HEK293 (cell line): ENCODE data around the gene MORC4.

Source experiments
- CTCF ChIA-PET: fragments of 350-600 bp; formaldehyde crosslinking; extraction: SDS; loops from one replicate; lab custom pipeline; 2021; ENCODE audit warnings: antibody characterized with exemption; lab: Yijun Ruan, JAX
- POLR2A ChIA-PET: fragments of 300-600 bp; formaldehyde crosslinking; extraction: SDS; loops from one replicate; lab custom pipeline; 2020; ENCODE audit warnings: antibody characterized with exemption, inconsistent platforms; lab: Yijun Ruan, JAX
- H3K27ac ChIP-seq: fragments of 200-500 bp; sonication (Bioruptor generic); 2 replicates; pipeline ENCODE4 v1.5.1; 2014; ENCODE audit warnings: low read depth, low read length, control low read depth, inconsistent platforms; ENCODE audit errors: extremely low read depth
- H3K36me3 ChIP-seq, 2 experiments: fragments of 200-500 bp in 1 of 2; sonication (Bioruptor generic) in 1 of 2; 1 replicate in 1 of 2; 2 replicates in 1 of 2; pipeline ENCODE4 v1.5.1; 2014 to 2017; ENCODE audit warnings: inconsistent platforms in 2 of 2, low read length in 2 of 2; ENCODE audit not compliant: control insufficient read depth in 2 of 2, insufficient read depth in 1 of 2
- H3K4me1 ChIP-seq: fragments of 200-500 bp; sonication (Bioruptor generic); 2 replicates; pipeline ENCODE4 v1.5.1; 2014; ENCODE audit warnings: mild to moderate bottlenecking, low read length, inconsistent platforms; ENCODE audit not compliant: control insufficient read depth, insufficient read depth
- H3K4me3 ChIP-seq: 2 replicates; pipeline ENCODE4 v1.5.1; 2011; ENCODE audit warnings: low read depth, mild to moderate bottlenecking, control low read depth, low read length, moderate library complexity
- H3K9me3 ChIP-seq: fragments of 200-500 bp; sonication (Bioruptor generic); 2 replicates; pipeline ENCODE4 v1.5.1; 2014; ENCODE audit warnings: low read depth, low read length, inconsistent platforms; ENCODE audit not compliant: control insufficient read depth, insufficient read depth
- KLF8 ChIP-seq: fragments of 450-650 bp; formaldehyde crosslinking; IDR thresholded peaks from 2 replicates; pipeline ENCODE4 v1.5.1; 2016; ENCODE audit warnings: missing biosample characterization, missing genetic modification characterization
- MEIS1 ChIP-seq: sonication (generic); formaldehyde crosslinking; IDR thresholded peaks from 2 replicates; pipeline ENCODE4 v1.8.1; 2022; ENCODE audit warnings: missing genetic modification reagents, mild to moderate bottlenecking, borderline replicate concordance
- OVOL3 ChIP-seq: fragments of 450-650 bp; formaldehyde crosslinking; IDR thresholded peaks from 2 replicates; pipeline ENCODE4 v1.5.1; 2016; ENCODE audit warnings: missing biosample characterization, missing genetic modification characterization
- PRDM1 ChIP-seq: fragments of 450-650 bp; formaldehyde crosslinking; IDR thresholded peaks from 2 replicates; pipeline ENCODE4; 2016; ENCODE audit warnings: missing biosample characterization, missing genetic modification characterization
- RBAK ChIP-seq: fragments of 450-650 bp; formaldehyde crosslinking; IDR thresholded peaks from 2 replicates; pipeline ENCODE4 v1.5.1; 2016; ENCODE audit warnings: missing biosample characterization, missing genetic modification characterization
- ZBTB1 ChIP-seq: fragments of 450-650 bp; formaldehyde crosslinking; IDR thresholded peaks from 2 replicates; pipeline ENCODE4 v1.5.1; 2016; ENCODE audit warnings: missing biosample characterization, missing genetic modification characterization
- ZNF169 ChIP-seq: fragments of 450-650 bp; formaldehyde crosslinking; IDR thresholded peaks from 2 replicates; pipeline ENCODE4 v1.5.1; 2016; ENCODE audit warnings: missing biosample characterization, missing genetic modification characterization
- ZNF174 ChIP-seq: fragments of 450-650 bp; formaldehyde crosslinking; IDR thresholded peaks from 2 replicates; pipeline ENCODE4 v1.5.0; 2017; ENCODE audit warnings: missing biosample characterization, mild to moderate bottlenecking, missing genetic modification characterization
- ZNF302 ChIP-seq: fragments of 450-650 bp; formaldehyde crosslinking; IDR thresholded peaks from 2 replicates; pipeline ENCODE4 v1.5.1; 2016; ENCODE audit warnings: missing biosample characterization, missing genetic modification characterization, low read depth
- ZNF37A ChIP-seq: fragments of 450-650 bp; IDR thresholded peaks from 2 replicates; pipeline ENCODE4 v1.5.1; 2018; ENCODE audit warnings: missing biosample characterization, missing genetic modification characterization
- ZNF423 ChIP-seq: fragments of 450-650 bp; formaldehyde crosslinking; IDR thresholded peaks from 2 replicates; pipeline ENCODE4 v1.5.1; 2016; ENCODE audit warnings: missing biosample characterization, missing genetic modification characterization
- ZNF426 ChIP-seq: fragments of 450-650 bp; formaldehyde crosslinking; IDR thresholded peaks from 2 replicates; pipeline ENCODE4 v1.5.1; 2017; ENCODE audit warnings: missing biosample characterization, missing genetic modification characterization, mild to moderate bottlenecking, inconsistent platforms, moderate library complexity
- ZNF473 ChIP-seq: fragments of 450-650 bp; formaldehyde crosslinking; IDR thresholded peaks from 2 replicates; pipeline ENCODE4 v1.5.1; 2017; ENCODE audit warnings: missing biosample characterization, missing genetic modification characterization
- ZNF48 ChIP-seq: fragments of 450-650 bp; formaldehyde crosslinking; IDR thresholded peaks from 2 replicates; pipeline ENCODE4 v1.5.1; 2016; ENCODE audit warnings: missing biosample characterization, missing genetic modification characterization
- ZNF501 ChIP-seq: fragments of 450-650 bp; formaldehyde crosslinking; IDR thresholded peaks from 2 replicates; pipeline ENCODE4 v1.5.1; 2016; ENCODE audit warnings: missing biosample characterization, missing genetic modification characterization
- ZNF514 ChIP-seq: fragments of 450-650 bp; formaldehyde crosslinking; IDR thresholded peaks from 2 replicates; pipeline ENCODE4 v1.5.1; 2016; ENCODE audit warnings: missing biosample characterization, missing genetic modification characterization
- ZNF521 ChIP-seq: fragments of 450-650 bp; formaldehyde crosslinking; IDR thresholded peaks from 2 replicates; pipeline ENCODE4 v1.5.1; 2017; ENCODE audit warnings: missing biosample characterization, mild to moderate bottlenecking, missing genetic modification characterization
- ZNF621 ChIP-seq: fragments of 450-650 bp; formaldehyde crosslinking; IDR thresholded peaks from 2 replicates; pipeline ENCODE4 v1.5.1; 2017; ENCODE audit warnings: missing biosample characterization, missing genetic modification characterization
- ZNF626 ChIP-seq: fragments of 450-650 bp; sonication (Bioruptor Pico); formaldehyde crosslinking; IDR thresholded peaks from 2 replicates; pipeline ENCODE4 v1.5.1; 2018; ENCODE audit warnings: missing biosample characterization, missing genetic modification characterization, inconsistent platforms
- ZNF843 ChIP-seq: fragments of 450-650 bp; formaldehyde crosslinking; IDR thresholded peaks from 2 replicates; pipeline ENCODE4 v1.5.1; 2016; ENCODE audit warnings: missing biosample characterization, missing genetic modification characterization
- ZSCAN23 ChIP-seq: fragments of 450-650 bp; formaldehyde crosslinking; IDR thresholded peaks from 2 replicates; pipeline ENCODE4 v1.5.1; 2016; ENCODE audit warnings: missing biosample characterization, missing genetic modification characterization
- TF ChIP-seq, protein P1 (sequence below): fragments of 450-650 bp; formaldehyde crosslinking; IDR thresholded peaks from 2 replicates; pipeline ENCODE4 v1.5.1; 2016; ENCODE audit warnings: missing biosample characterization, missing genetic modification characterization, borderline replicate concordance
- TF ChIP-seq, protein P2 (sequence below): fragments of 450-650 bp; formaldehyde crosslinking; IDR thresholded peaks from 2 replicates; pipeline ENCODE4 v1.5.1; 2016; ENCODE audit warnings: missing biosample characterization, missing genetic modification characterization, borderline replicate concordance

Gene MORC4

DNA sequence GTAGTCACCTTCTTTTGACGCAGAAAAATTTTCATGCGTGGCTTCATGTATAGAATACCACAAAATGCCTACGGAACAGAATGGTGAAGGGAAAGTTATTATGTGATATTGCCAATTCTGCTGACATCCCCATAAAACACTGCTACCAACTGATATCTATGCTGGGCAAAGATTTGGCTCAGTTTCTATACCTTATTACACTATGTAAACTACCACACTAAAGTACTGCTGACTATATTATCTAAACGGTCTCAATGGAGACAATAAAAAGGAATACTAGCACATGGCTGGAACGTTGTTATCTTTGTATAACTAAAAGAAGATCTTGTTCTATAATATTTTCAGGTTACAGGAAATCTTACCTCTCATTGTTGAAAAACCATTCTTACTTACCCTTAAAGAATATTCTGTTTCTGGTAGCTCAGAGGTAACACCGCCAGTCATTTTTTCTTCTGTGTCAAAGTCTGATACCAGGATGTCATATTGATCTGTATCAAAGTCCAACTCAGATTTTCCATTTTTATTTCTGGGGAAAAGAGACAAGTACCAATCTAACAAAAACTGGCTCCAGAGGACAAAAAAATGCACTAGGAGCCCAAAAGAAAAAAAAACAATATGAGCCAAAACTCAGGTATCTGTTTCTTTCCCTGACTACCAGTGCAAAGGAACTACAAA lies 18.9 kb downstream of the MORC4 start:
- no peak overlapping the region for H3K4me3 ChIP-seq
- no peak for TF ChIP-seq MEIS1 (CRISPR knock-in tag)
- TF ChIP-seq ZNF621: no peak
- TF ChIP-seq PRDM1: no peak
- TF ChIP-seq ZNF174 (tag by site-specific recombination): no peak
- TF ChIP-seq ZNF423 (tag by site-specific recombination): no peak
- TF ChIP-seq ZNF521 (tag by site-specific recombination): no peak
- no peak for TF ChIP-seq ZNF426 (tag by site-specific recombination)
- no peak for TF ChIP-seq ZNF48
- no peak for TF ChIP-seq OVOL3 (tag by site-specific recombination)
- H3K9me3 ChIP-seq: no peaks in the 10 kb centered on the region
- ChIA-PET POLR2A (no interaction called here), CTCF (interaction anchor here (0.6 kb wide), 1 partner anchor 291 kb away, joined by 3 read pairs; no protein-coding TSS in a partner anchor)
- no peak overlapping the region for H3K27ac ChIP-seq
- H3K36me3 ChIP-seq: peaks cover 15 to 43% of the 10 kb centered on the region in 2 experiments
- H3K4me1 ChIP-seq: no peaks in the 10 kb centered on the region

DNA sequence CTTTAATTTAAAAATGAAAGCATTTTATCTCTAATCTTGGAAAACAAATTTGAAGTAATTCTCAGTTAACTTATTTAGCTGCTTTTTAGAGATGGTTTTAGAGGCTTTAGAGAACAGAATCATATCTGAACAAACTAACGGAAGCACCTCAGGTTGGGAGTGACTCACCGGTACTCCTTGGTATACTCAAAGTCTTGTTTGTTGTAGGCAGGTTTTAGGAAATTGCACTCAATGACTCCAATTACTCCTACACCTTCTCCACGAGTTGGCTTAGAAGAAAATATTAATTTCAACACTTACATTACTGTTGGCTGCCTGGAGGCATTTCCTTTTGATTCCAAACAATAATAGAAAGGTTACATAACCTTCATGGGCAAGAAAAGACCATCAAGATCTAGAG lies 23.6 kb downstream of the MORC4 start:
- H3K4me3 ChIP-seq: no peak overlapping the region
- ChIA-PET CTCF (no interaction called here), POLR2A (no interaction called here)
- H3K9me3 ChIP-seq: no peaks in the 10 kb centered on the region
- H3K4me1 ChIP-seq: no peaks in the 10 kb centered on the region
- no peak overlapping the region for H3K27ac ChIP-seq
- H3K36me3 ChIP-seq: peaks cover 0 to 36% of the 10 kb centered on the region in 2 experiments; a peak in 2 of 3 replicates
- no peak for TF ChIP-seq ZNF514

DNA sequence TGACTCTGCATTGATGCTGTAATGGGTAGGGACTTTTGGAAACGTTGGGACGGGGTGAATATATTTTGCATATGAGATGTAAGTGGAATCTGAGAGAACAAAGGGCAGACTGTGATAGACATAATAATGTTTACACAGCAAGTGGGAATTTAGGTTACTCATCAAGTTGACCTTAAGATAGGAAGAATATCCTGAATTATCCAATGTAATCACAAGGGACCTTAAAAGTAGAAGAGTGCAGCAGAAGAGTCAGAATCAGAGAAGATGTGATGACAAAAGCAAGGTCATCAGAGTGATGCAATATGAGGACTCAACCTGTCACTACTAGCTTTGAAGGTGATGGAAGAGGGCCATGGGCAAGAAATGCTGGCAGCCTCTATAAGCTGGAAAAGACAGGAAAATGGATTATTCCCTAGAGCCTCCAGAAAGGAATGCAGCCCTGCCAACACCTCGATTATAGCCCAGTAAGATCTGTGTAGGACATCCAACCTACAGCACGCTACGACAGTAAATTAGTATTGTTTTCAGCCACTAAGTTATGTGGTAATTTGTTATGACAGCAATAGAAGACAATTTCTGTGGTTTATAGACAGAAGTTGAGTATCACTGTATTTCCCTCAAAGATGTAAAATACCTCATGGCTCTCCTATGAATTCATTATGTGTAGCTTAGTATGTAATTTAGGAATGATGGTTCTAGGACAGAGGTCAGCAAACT lies 26.4 kb downstream of the MORC4 start:
- ChIA-PET CTCF (interaction anchor here (1.4 kb wide), 1 partner anchor 10 kb away, joined by 3 read pairs; no protein-coding TSS in a partner anchor), POLR2A (no interaction called here)
- Histone ChIP-seq H3K9me3 (no peaks in the 10 kb centered on the region), H3K4me3 (no peak overlapping the region), H3K4me1 (no peaks in the 10 kb centered on the region), H3K27ac (no peak overlapping the region), H3K36me3 (peaks cover 0 to 17% of the 10 kb centered on the region in 2 experiments; a peak in 2 of 3 replicates)
- TF ChIP-seq KLF8 (tag by site-specific recombination) (no peak), ZNF473 (tag by site-specific recombination) (no peak), ZNF843 (tag by site-specific recombination) (no peak), ZNF626 (tag by site-specific recombination) (no peak), ZNF621 (no peak), ZNF302 (tag by site-specific recombination) (no peak), ZBTB1 (tag by site-specific recombination) (no peak), ZNF169 (tag by site-specific recombination) (no peak), ZNF37A (no peak), RBAK (tag by site-specific recombination) (no peak), ZNF501 (tag by site-specific recombination) (no peak), ZSCAN23 (no peak)
- TF ChIP-seq, protein P1, sequence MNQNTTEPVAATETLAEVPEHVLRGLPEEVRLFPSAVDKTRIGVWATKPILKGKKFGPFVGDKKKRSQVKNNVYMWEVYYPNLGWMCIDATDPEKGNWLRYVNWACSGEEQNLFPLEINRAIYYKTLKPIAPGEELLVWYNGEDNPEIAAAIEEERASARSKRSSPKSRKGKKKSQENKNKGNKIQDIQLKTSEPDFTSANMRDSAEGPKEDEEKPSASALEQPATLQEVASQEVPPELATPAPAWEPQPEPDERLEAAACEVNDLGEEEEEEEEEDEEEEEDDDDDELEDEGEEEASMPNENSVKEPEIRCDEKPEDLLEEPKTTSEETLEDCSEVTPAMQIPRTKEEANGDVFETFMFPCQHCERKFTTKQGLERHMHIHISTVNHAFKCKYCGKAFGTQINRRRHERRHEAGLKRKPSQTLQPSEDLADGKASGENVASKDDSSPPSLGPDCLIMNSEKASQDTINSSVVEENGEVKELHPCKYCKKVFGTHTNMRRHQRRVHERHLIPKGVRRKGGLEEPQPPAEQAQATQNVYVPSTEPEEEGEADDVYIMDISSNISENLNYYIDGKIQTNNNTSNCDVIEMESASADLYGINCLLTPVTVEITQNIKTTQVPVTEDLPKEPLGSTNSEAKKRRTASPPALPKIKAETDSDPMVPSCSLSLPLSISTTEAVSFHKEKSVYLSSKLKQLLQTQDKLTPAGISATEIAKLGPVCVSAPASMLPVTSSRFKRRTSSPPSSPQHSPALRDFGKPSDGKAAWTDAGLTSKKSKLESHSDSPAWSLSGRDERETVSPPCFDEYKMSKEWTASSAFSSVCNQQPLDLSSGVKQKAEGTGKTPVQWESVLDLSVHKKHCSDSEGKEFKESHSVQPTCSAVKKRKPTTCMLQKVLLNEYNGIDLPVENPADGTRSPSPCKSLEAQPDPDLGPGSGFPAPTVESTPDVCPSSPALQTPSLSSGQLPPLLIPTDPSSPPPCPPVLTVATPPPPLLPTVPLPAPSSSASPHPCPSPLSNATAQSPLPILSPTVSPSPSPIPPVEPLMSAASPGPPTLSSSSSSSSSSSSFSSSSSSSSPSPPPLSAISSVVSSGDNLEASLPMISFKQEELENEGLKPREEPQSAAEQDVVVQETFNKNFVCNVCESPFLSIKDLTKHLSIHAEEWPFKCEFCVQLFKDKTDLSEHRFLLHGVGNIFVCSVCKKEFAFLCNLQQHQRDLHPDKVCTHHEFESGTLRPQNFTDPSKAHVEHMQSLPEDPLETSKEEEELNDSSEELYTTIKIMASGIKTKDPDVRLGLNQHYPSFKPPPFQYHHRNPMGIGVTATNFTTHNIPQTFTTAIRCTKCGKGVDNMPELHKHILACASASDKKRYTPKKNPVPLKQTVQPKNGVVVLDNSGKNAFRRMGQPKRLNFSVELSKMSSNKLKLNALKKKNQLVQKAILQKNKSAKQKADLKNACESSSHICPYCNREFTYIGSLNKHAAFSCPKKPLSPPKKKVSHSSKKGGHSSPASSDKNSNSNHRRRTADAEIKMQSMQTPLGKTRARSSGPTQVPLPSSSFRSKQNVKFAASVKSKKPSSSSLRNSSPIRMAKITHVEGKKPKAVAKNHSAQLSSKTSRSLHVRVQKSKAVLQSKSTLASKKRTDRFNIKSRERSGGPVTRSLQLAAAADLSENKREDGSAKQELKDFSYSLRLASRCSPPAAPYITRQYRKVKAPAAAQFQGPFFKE: no peak
- TF ChIP-seq, protein P2, sequence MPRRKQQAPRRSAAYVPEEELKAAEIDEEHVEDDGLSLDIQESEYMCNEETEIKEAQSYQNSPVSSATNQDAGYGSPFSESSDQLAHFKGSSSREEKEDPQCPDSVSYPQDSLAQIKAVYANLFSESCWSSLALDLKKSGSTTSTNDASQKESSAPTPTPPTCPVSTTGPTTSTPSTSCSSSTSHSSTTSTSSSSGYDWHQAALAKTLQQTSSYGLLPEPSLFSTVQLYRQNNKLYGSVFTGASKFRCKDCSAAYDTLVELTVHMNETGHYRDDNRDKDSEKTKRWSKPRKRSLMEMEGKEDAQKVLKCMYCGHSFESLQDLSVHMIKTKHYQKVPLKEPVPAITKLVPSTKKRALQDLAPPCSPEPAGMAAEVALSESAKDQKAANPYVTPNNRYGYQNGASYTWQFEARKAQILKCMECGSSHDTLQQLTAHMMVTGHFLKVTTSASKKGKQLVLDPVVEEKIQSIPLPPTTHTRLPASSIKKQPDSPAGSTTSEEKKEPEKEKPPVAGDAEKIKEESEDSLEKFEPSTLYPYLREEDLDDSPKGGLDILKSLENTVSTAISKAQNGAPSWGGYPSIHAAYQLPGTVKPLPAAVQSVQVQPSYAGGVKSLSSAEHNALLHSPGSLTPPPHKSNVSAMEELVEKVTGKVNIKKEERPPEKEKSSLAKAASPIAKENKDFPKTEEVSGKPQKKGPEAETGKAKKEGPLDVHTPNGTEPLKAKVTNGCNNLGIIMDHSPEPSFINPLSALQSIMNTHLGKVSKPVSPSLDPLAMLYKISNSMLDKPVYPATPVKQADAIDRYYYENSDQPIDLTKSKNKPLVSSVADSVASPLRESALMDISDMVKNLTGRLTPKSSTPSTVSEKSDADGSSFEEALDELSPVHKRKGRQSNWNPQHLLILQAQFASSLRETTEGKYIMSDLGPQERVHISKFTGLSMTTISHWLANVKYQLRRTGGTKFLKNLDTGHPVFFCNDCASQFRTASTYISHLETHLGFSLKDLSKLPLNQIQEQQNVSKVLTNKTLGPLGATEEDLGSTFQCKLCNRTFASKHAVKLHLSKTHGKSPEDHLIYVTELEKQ (tag by site-specific recombination): no peak
